Erythroblast (primary cell): ENCODE results near the gene FRRS1.

Experiments
- DNase-seq, 2 experiments: peaks; one replicate each; lab custom pipeline; 2025; lab: John Stamatoyannopoulos, UW
- GATA1 ChIP-seq: IDR thresholded peaks from 2 replicates; pipeline ENCODE4 v1.6.1; 2011; ENCODE audit warnings: low read depth, mild to moderate bottlenecking, control low read depth, low read length, moderate library complexity
- POLR2A ChIP-seq: IDR thresholded peaks from 2 replicates; pipeline ENCODE4 v1.6.1; 2011; ENCODE audit warnings: mild to moderate bottlenecking, low read length

Gene FRRS1

DNA sequence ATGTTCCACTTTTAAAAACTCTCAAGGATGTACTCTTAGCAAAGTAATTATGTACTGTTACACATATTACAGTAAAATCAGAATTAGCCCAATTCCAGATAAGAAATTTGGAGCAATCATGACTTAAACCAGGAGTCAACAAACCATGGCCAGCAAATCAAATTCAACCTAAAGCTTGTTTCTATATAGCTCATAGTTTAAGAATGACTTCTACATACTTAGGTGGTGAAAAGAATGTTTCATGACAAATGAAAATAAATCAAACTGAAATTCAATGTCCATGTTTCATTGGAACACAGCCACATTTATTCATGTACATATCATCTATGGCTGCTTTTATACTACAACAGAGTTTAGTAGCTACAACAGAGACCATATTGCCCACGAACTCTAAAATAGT is 35.1 kb downstream of the FRRS1 start:
- no peak for TF ChIP-seq GATA1
- TF ChIP-seq POLR2A: no peak
- no peak for DNase-seq

DNA sequence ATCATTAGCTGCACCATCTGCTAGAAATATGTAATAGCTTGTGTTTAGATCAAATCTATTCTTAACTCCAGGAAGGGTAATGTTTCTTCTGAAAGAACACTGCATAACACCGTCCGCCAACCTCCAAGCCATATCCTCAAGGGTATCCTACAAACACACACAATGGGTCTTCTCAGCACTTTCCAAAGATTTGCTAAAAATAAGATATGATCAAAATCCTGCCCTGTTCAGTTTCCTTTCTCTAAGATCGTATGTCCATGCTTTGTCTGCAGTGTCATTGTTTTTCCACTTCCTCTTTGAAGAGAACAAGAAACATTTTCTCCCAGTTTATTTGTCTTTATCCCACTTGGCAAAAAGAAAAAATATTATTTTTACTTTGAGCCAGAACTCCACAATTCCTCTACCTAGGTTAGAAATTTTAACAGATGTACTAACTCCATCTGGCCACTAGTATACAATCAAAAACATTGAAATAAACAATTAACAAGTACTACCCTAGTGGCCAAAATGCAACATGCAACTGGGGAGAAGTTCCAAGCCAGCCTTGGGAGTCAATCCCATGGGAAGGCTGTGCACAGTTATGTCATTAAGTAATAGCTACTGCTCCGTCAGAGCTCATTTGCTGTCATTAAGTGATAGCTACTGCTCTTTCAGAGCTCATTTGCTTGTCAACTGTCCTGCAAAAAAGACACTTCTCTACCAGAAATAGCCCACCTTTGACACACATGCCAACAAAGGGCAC is 37.8 kb downstream of the FRRS1 start:
- peak; percentile 18 to 20 for DNase-seq
- TF ChIP-seq GATA1 (no peak), POLR2A (no peak)

DNA sequence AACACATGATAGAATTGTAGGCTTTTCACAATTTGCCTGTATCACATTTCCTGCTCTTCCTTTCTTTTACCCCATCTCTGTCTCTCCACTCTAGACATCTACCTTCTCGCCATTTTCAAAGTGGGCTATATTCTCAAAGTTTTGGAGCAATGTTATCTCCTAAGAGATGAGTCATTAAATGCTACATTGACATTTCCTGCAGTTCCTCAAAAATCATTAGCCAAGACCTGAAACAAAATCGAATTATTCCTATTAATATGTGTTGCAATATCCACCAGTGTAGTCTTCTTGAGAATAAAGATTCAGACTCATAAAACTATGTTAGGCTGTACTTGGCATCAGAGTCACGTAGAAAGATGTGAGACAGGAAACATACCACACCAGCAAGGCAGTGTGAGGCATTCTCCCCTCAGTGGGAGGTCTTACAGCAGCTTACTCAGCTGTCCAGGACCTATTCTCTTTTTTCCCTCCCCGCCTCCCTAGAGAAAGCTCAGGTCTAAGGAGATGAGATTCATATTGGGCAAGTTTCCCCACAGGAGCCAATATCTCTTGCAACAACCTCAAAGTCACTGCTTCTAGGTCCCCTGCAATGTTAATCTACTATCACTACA is 38.8 kb downstream of the FRRS1 start:
- DNase-seq: no peak
- no peak for TF ChIP-seq POLR2A

DNA sequence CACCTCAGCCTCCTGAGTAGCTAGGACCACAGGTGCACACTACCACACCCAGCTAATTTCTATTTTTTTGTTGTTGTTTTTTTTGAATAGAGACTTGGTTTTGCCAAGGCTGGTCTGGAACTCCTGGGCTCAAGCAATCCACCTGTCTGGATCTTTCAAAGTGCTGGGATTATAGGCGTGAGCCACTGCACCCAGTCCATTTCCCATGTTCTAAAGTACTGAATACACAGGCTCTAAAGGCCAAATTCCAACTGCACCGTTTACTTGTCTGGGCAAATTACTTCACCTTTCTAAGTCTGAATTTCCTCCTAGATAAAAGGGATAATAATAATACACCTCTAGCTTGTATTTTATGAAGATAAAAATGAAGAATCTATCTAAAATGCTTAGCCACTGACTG is 39.6 kb downstream of the FRRS1 start:
- no peak for DNase-seq
- TF ChIP-seq GATA1 (no peak), POLR2A (no peak)

DNA sequence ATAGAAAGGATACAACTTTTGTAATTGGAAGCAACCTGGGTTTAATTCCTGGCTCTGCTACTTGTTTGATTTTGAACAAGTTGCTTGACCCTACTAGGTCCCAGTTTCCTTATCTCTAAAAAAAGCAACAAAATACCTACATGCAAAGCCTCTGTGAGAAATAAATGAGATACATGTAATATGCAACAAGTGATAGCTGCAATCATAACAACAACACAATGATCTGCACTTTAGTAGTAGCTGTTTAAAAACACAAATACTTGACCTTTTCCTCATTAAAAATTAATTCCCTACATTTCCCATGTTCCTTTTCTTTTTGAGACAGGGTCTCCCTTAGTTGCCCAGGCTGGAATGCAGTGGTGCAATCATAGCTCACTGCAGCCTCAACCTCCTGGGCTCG is 40.0 kb downstream of the FRRS1 start:
- TF ChIP-seq POLR2A: no peak
- no peak for DNase-seq

DNA sequence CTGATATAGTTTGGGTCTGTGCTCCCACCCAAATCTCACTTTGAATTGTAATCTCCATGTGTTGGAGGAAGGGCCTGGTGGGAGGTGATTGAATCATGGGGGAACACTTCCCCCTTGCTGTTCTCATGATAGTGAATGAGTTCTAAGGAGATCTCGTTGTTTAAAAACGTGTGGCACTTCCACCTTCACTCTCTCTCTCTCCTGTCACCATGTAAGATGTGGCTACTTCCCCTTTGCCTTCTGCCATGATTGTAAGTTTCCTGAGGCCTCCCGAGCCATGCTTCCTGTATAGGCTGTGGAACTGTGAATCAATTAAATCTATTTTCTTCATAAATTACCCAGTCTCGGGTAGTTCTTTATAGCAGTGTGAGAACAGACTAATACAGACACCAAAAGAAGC is 40.4 kb downstream of the FRRS1 start:
- TF ChIP-seq POLR2A (no peak), GATA1 (no peak)
- no peak for DNase-seq

DNA sequence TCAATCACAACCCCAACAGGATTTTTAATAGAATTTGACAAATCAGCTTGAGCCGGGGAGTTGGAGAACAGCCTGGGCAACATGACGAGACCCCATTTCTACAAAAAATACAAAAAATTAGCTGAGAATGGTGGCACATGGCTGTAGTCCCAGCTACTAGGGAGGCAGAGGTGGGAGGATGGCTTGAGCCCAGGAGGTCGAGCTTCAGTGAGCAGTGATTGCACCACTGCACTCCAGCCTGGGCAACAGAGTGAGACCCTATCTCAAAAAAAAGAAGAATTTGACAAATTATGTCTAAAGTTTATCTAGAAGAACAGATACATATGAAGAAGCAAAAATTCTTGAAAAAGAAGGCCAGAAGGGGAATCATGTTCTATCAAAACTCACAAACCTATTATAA is 43.2 kb downstream of the FRRS1 start:
- no peak for TF ChIP-seq GATA1
- TF ChIP-seq POLR2A: no peak
- no peak for DNase-seq

DNA sequence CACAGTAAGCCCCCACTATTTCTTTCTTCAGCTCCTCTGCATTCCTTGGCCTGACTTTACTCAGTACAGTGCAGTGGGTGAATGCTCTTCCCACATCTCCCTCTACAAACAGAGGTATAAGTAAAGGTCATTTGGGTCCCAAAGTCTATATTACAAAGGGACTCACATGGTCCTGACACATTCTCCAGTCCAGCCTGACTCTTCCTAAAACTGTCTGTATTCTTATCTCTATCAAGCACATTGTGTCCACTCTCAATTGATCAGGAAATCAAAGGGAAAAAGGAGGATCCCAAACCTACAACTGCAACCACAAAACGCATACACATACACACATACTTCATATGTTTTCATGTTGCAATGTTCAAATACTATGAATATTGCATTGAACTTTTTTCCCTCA is 49.4 kb downstream of the FRRS1 start:
- DNase-seq: no peak
- TF ChIP-seq POLR2A: no peak
- no peak for TF ChIP-seq GATA1

DNA sequence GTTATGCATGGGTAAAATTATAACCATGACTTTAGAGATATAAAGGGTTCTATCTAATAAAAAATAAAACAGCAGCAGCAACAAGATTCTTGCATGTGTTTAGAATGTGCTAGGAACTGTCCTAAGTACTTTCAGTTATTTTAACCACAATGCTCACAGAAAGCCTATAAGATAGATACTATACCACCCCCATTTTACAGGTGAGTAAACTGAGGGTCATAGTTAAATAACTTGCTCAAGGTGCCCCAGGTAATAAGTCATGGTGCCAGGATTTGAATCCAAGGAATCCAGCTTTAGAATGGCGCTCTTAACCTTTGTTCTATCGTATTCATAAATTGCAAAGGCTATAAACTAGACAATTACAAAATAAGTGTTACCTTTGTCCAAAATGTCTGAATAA is 53.4 kb downstream of the FRRS1 start:
- TF ChIP-seq GATA1: no peak
- no peak for TF ChIP-seq POLR2A
- no peak for DNase-seq

DNA sequence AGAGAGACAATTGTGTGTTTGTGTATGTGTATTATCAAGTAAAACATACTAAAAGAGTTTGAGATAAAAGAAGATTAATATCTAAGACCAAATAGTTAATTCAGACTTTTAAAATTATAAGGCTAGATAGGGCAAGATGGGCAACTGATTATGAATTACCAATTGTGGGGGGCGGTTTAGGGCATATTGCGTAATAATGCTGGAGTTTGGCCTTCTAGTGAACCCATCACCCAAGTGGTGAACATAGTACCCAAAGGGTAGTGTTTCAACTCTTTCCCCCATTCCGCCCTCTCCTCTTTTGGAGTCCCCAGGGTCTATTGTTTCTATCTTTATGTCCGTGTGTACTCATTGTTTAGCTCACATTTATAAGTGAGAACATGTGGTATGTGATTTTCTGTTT is 55.4 kb downstream of the FRRS1 start:
- DNase-seq: no peak
- TF ChIP-seq POLR2A (no peak), GATA1 (no peak)

DNA sequence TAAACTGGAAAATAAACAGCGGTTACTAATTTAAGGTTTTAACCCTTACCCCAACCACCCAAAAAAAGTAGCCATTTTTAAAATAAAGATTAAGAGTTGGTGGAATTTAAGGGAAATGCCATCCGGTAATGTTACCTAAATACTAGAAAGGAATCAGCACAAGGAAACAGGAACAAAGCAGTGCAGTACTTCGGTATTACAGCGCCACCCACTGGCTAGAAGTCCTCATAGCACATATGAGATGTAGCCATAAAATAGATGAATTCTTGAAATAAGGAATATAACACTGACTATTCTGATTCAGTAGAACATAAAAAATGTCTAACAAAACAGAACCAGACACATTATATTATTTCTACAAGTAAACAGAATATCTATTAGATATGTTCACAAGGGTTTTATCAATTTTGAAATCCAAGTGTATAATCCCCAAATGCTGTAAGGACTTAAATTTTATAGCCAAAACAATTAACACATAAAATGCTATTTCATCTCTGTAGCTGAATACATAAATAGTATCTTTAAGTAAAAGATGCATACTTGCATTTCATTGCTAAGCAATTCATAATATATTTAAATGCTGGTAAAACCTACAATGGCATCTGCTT is 58.8 kb downstream of the FRRS1 start:
- DNase-seq: peak; percentile 70 to 82
- TF ChIP-seq GATA1 (no peak), POLR2A (no peak)

DNA sequence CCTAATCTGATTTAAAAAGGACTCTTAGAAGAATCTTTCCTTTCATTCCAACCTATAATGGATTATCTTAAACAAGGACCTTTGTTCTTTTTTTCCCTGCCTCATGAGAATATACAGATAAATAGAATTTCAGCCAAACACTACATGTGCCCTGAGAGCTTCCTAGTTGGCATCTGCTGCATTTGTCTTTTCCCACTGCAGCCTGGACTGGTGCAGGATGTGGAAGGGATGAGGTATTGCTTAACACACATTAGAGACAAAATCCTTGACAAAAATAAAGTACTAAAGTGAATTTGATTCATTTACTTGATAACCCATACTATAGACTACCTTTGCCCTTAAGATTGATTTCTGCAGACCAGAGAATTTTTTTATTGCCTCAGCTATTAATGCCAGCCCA is 61.0 kb downstream of the FRRS1 start:
- TF ChIP-seq GATA1 (no peak), POLR2A (no peak)
- no peak for DNase-seq

DNA sequence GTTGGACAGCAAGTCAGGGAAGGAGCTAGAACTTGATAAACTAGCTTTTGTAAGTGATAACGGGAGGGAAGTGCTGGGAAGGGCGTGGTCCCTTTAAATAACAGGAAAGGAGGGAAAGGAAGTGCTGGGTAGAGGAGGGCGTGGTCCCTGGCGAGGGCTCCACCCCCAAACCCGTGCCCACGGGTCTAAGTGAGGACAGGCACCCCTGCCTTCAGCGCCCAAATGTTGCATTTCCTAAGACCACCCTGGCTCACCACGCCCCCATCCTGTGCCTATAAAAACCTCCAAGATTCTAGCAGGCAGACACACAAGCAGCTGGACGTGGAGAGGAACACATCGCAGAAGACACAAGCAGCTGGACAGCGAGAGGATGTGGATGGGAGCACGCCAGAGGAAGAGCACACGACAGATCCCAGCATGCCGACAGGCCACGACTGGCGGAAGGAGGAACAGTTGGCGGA is 62.0 kb downstream of the FRRS1 start:
- DNase-seq: peak; percentile 39 to 45
- TF ChIP-seq GATA1: no peak
- no peak for TF ChIP-seq POLR2A

DNA sequence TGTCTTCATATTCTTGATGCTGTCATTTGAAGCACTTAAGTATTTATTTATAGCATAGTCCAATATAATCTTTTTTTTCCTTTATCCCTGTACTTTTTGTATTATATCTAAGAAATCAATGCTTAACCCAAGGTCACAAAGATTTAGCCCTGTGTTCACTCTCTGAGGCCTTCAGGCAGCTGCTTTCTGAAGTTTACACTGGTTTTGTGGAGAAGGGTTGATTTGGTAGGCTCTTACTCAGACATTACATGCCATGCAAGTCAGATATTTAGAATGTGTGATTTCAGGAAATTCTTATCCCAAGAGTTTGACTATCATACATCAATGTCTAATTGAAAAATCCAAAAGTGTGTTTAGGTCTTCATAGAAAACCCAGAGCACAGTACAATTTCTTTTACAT is 64.2 kb downstream of the FRRS1 start:
- TF ChIP-seq GATA1 (no peak), POLR2A (no peak)

DNA sequence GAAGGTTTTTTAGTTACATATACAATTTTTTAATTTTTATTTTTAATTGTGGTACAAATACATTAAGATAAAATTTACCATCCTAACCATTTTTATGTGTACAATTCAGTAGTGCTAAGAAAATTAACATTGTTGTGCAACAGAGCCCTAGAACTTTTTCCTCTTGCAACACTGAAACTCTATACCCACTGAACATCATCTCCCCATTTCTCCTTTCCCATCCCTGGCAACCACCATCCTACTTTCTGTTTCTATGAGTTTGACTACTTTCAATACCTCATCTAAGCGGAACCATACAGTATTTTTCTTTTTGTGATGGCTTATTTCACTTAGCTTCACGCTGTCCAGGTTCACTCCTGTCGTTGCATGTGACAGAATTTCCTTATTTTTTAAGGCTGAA is 66.4 kb downstream of the FRRS1 start:
- DNase-seq: no peak
- TF ChIP-seq GATA1: no peak
- TF ChIP-seq POLR2A: no peak

More for the DNA sequence above, 64.2 kb downstream of the FRRS1 start:
- no peak for DNase-seq
